H9 (cell line): ENCODE measurements around the gene PACSIN3. TPM values are rescaled to one million over a fixed set of nuclear protein-coding genes. Genes with fewer than 3 reads are reported as not detected.

Experiments used
- DNase-seq: peaks from one replicate; pipeline ENCODE4 v3.0.0-alpha.2; 2017
- H2AFZ ChIP-seq: one replicate; pipeline ENCODE4 v1.6.1; 2013; ENCODE audit warnings: mild to moderate bottlenecking, low read length, control low read depth, moderate library complexity
- H2AK5ac ChIP-seq: 2 replicates; pipeline ENCODE4 v1.6.1; 2013; ENCODE audit warnings: low read length, control low read depth, mixed read lengths; ENCODE audit not compliant: insufficient read length
- H2BK120ac ChIP-seq: one replicate; pipeline ENCODE4 v1.6.1; 2013; ENCODE audit warnings: low read depth, mild to moderate bottlenecking, low read length, control low read depth, inconsistent platforms; ENCODE audit not compliant: poor library complexity, severe bottlenecking
- H2BK12ac ChIP-seq: 2 replicates; pipeline ENCODE4 v1.6.1; 2013; ENCODE audit warnings: low read length, control low read depth, mixed read lengths, low read depth; ENCODE audit not compliant: insufficient read length
- H2BK15ac ChIP-seq: 2 replicates; pipeline ENCODE4 v1.6.1; 2013; ENCODE audit warnings: low read depth, low read length, control low read depth
- H2BK20ac ChIP-seq: one replicate; pipeline ENCODE4 v1.6.1; 2013; ENCODE audit warnings: low read depth, mild to moderate bottlenecking, low read length, control low read depth, inconsistent platforms; ENCODE audit not compliant: poor library complexity, severe bottlenecking
- H2BK5ac ChIP-seq: 2 replicates; pipeline ENCODE4 v1.6.1; 2013; ENCODE audit warnings: low read length, control low read depth, mixed read lengths; ENCODE audit not compliant: insufficient read length
- H3K14ac ChIP-seq: 2 replicates; pipeline ENCODE4 v1.6.1; 2013; ENCODE audit warnings: low read length, control low read depth; ENCODE audit not compliant: insufficient read depth
- H3K18ac ChIP-seq: 2 replicates; pipeline ENCODE4 v1.6.1; 2013; ENCODE audit warnings: low read depth, mild to moderate bottlenecking, mixed read lengths, low read length, control low read depth; ENCODE audit not compliant: insufficient read length
- H3K23ac ChIP-seq: 2 replicates; pipeline ENCODE4 v1.6.1; 2013; ENCODE audit warnings: low read length, control low read depth, mixed read lengths, low read depth; ENCODE audit not compliant: insufficient read length
- H3K23me2 ChIP-seq: 2 replicates; pipeline ENCODE4 v1.6.1; 2013; ENCODE audit warnings: low read depth, mild to moderate bottlenecking, mixed read lengths, low read length, control low read depth; ENCODE audit not compliant: insufficient read length, poor library complexity, severe bottlenecking
- H3K27ac ChIP-seq: 2 replicates; pipeline ENCODE4 v1.5.1; 2013; ENCODE audit warnings: low read length, control low read depth, mixed read lengths, low read depth; ENCODE audit not compliant: insufficient read length
- H3K27me3 ChIP-seq: 2 replicates; pipeline ENCODE4 v1.6.1; 2013; ENCODE audit warnings: low read length, control low read depth, inconsistent platforms; ENCODE audit not compliant: insufficient read depth
- H3K4ac ChIP-seq: 2 replicates; pipeline ENCODE4 v1.6.1; 2013; ENCODE audit warnings: low read depth, mild to moderate bottlenecking, control low read depth, inconsistent platforms, low read length, moderate library complexity
- H3K4me1 ChIP-seq: 2 replicates; pipeline ENCODE4 v1.6.1; 2013; ENCODE audit warnings: low read length, control low read depth, inconsistent platforms; ENCODE audit not compliant: insufficient read depth
- H3K4me2 ChIP-seq: 2 replicates; pipeline ENCODE4 v1.6.1; 2013; ENCODE audit warnings: low read length, control low read depth, mixed read lengths; ENCODE audit not compliant: insufficient read length, insufficient read depth
- H3K56ac ChIP-seq: 2 replicates; pipeline ENCODE4 v1.6.1; 2013; ENCODE audit warnings: low read depth, mild to moderate bottlenecking, mixed read lengths, low read length, control low read depth; ENCODE audit not compliant: insufficient read length
- H3K79me1 ChIP-seq: 2 replicates; pipeline ENCODE4 v1.6.1; 2013; ENCODE audit warnings: low read depth, mild to moderate bottlenecking, moderate library complexity, low read length, control low read depth, inconsistent platforms; ENCODE audit not compliant: insufficient read depth, poor library complexity, severe bottlenecking
- H3K79me2 ChIP-seq: 2 replicates; pipeline ENCODE4 v1.6.1; 2013; ENCODE audit warnings: low read length, control low read depth, inconsistent platforms; ENCODE audit not compliant: insufficient read depth
- H3K9ac ChIP-seq: 2 replicates; pipeline ENCODE4 v1.6.1; 2013; ENCODE audit warnings: low read length, control low read depth, mixed read lengths; ENCODE audit not compliant: insufficient read length; ENCODE audit errors: extremely low read depth
- H3K9me3 ChIP-seq: one replicate; pipeline ENCODE4 v1.6.1; 2013; ENCODE audit warnings: low read depth, low read length, inconsistent platforms; ENCODE audit not compliant: control insufficient read depth
- H3T11ph ChIP-seq: one replicate; pipeline ENCODE4 v1.6.1; 2013; ENCODE audit warnings: mild to moderate bottlenecking, low read length, control low read depth, inconsistent platforms
- H4K20me1 ChIP-seq: one replicate; pipeline ENCODE4 v1.6.1; 2013; ENCODE audit not compliant: control insufficient read depth, insufficient read length, insufficient read depth
- H4K5ac ChIP-seq: 2 replicates; pipeline ENCODE4 v1.6.1; 2013; ENCODE audit warnings: low read depth, mild to moderate bottlenecking, mixed read lengths, low read length, control low read depth; ENCODE audit not compliant: insufficient read length
- H4K8ac ChIP-seq: replicated peaks from 2 replicates; pipeline ENCODE4 v1.6.1; 2013; ENCODE audit warnings: low read length, control low read depth, mixed read lengths, low read depth; ENCODE audit not compliant: insufficient read length
- H4K91ac ChIP-seq: 2 replicates; pipeline ENCODE4 v1.6.1; 2013; ENCODE audit warnings: low read depth, mild to moderate bottlenecking, moderate library complexity, mixed read lengths, low read length, control low read depth; ENCODE audit not compliant: insufficient read length
- H3K27ac Mint-ChIP-seq, 3 experiments: 2 replicates in 2 of 3; 3 replicates in 1 of 3; pipeline ENCODE4 v1.8.0; 2020 to 2021; ENCODE audit warnings: mixed read lengths in 3 of 3, mild to moderate bottlenecking in 1 of 3, moderate library complexity in 1 of 3
- H3K27me3 Mint-ChIP-seq: 2 replicates; pipeline ENCODE4 v1.8.0; 2021; ENCODE audit warnings: low read depth, mild to moderate bottlenecking, moderate library complexity, mixed read lengths
- H3K36me3 Mint-ChIP-seq, 3 experiments: 2 replicates in 2 of 3; 3 replicates in 1 of 3; pipeline ENCODE4 v1.8.0; 2020 to 2021; ENCODE audit warnings: low read depth in 3 of 3, mixed read lengths in 3 of 3; ENCODE audit not compliant: insufficient read depth in 1 of 3
- H3K4me1 Mint-ChIP-seq, 2 experiments: 2 replicates each; pipeline ENCODE4 v1.8.0; 2020; ENCODE audit warnings: mixed read lengths in 2 of 2
- H3K4me3 Mint-ChIP-seq, 2 experiments: 2 replicates in 1 of 2; 3 replicates in 1 of 2; pipeline ENCODE4 v1.8.0; 2020 to 2021; ENCODE audit warnings: mild to moderate bottlenecking in 2 of 2, mixed read lengths in 2 of 2, moderate library complexity in 1 of 2
- H3K9me3 Mint-ChIP-seq, 2 experiments: 2 replicates in 1 of 2; 3 replicates in 1 of 2; pipeline ENCODE4 v1.8.0; 2020; ENCODE audit warnings: mild to moderate bottlenecking in 2 of 2, mixed read lengths in 2 of 2, moderate library complexity in 1 of 2
- WGBS: extraction: QIAGEN DNeasy Blood & Tissue Kit; methylation state at CpG from one replicate; pipeline ENCODE4 v1.1.7; 2013; ENCODE audit warnings: missing lambda C conversion rate, low lambda C conversion rate, mixed read lengths; ENCODE audit not compliant: insufficient read length; ENCODE audit errors: extremely low coverage; 5-methylcytosine and 5-hydroxymethylcytosine counted together
- total RNA-seq: library from RNA; stranded (reverse); gene quantifications from 2 replicates; pipeline ENCODE4 v1.2.1, GENCODE V29; 2021
- TF ChIP-seq, protein P1 (sequence below): fragments of 200-600 bp; sonication (generic); conservative IDR thresholded peaks from 3 replicates; pipeline ENCODE4 v1.8.0; 2021; ENCODE audit warnings: antibody characterized with exemption, mild to moderate bottlenecking

The PACSIN3 gene
- total RNA-seq, 1 experiment from 2014 or later = 63.0 TPM

DNA sequence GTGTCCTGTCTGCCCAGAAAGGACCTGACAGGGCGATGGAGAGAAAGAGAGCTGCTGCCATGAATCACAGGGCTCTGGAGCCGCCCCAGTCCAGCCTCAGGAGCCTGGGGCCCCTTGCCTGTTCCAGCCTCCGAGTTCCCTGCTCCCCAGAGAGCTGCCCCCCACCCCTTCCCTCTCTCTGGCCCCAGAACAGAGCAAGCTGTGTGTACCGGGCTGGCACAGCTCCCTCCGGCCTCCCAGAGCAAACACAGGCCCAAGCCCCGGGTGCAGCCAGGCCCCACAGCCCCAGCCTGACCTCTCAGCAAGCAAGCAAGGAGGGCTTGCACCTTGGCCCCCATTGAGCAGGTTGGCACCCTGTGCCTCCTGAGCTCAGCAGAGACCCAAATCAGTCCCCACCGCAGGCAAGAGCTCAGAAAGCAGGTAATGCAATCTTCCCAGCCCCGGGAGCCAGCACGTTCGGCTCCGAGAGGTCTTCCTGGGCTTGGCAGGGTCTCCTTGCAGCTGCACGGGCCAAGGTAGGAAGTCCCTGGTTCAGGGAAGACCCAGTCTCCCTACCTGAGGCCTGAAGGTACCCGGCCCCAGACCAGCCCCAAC is 1.4 kb downstream of the PACSIN3 start:
- no peak overlapping the region for H3K9ac ChIP-seq
- no peak overlapping the region for H3K27ac ChIP-seq
- H2BK120ac ChIP-seq = no peak overlapping the region
- no CpG with 5 or more reads among the region's 13 CpGs for WGBS
- H2AFZ ChIP-seq = no peak overlapping the region
- Mint-ChIP-seq H3K4me3 (peak overlapping the region; percentile 84 to 89), H3K4me1 (peaks cover 16% of the 10 kb centered on the region in 2 experiments), H3K36me3 (peaks cover 0 to 7% (median 5%) of the 10 kb centered on the region in 3 experiments; a peak in 5 of 7 replicates), H3K27ac (peak overlapping the region in 1 of 3 experiments; percentile 75; a peak in 2 of 7 replicates), H3K9me3 (no peaks in the 10 kb centered on the region), H3K27me3 (peaks cover 24% of the 10 kb centered on the region)
- H4K91ac ChIP-seq = no peak overlapping the region
- no peaks in the 10 kb centered on the region for H3K79me1 ChIP-seq
- H4K5ac ChIP-seq = no peak overlapping the region
- no peak overlapping the region for H2BK15ac ChIP-seq
- H3K23ac ChIP-seq = no peak overlapping the region
- no peaks in the 10 kb centered on the region for H3K9me3 ChIP-seq
- no peak for DNase-seq
- peaks cover 14% of the 10 kb centered on the region for H3K23me2 ChIP-seq
- H3K27me3 ChIP-seq = no peaks in the 10 kb centered on the region
- no peak overlapping the region for H3K4ac ChIP-seq
- H3K4me2 ChIP-seq = peak overlapping the region; percentile 53
- H4K20me1 ChIP-seq = no peaks in the 10 kb centered on the region
- no peak overlapping the region for H3K18ac ChIP-seq
- peak overlapping the region; percentile 49; the same call in 1 of the 2 replicates for H3K14ac ChIP-seq
- no peak overlapping the region for H2AK5ac ChIP-seq
- no peak overlapping the region for H2BK12ac ChIP-seq
- H2BK5ac ChIP-seq = no peak overlapping the region
- H4K8ac ChIP-seq = no peak overlapping the region
- H3K4me1 ChIP-seq = no peaks in the 10 kb centered on the region
- no peak overlapping the region for H3K56ac ChIP-seq
- H3T11ph ChIP-seq = no peak overlapping the region
- TF ChIP-seq, protein P1, sequence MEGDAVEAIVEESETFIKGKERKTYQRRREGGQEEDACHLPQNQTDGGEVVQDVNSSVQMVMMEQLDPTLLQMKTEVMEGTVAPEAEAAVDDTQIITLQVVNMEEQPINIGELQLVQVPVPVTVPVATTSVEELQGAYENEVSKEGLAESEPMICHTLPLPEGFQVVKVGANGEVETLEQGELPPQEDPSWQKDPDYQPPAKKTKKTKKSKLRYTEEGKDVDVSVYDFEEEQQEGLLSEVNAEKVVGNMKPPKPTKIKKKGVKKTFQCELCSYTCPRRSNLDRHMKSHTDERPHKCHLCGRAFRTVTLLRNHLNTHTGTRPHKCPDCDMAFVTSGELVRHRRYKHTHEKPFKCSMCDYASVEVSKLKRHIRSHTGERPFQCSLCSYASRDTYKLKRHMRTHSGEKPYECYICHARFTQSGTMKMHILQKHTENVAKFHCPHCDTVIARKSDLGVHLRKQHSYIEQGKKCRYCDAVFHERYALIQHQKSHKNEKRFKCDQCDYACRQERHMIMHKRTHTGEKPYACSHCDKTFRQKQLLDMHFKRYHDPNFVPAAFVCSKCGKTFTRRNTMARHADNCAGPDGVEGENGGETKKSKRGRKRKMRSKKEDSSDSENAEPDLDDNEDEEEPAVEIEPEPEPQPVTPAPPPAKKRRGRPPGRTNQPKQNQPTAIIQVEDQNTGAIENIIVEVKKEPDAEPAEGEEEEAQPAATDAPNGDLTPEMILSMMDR = no peak
- H3K79me2 ChIP-seq = no peaks in the 10 kb centered on the region
- H2BK20ac ChIP-seq = no peak overlapping the region
